SK-N-SH (cell line): Measurements from ENCODE around the gene SLC25A47. TPM values are rescaled to one million over a fixed set of nuclear protein-coding genes. Genes with fewer than 3 reads are reported as not detected.

Experiments used
- CTCF ChIA-PET: fragments of 300-600, 350-600 bp; formaldehyde crosslinking; extraction: SDS; loops from one replicate; lab custom pipeline; 2021; lab: Yijun Ruan, JAX
- POLR2A ChIA-PET: fragments of 350-600 bp; sonication (Branson Sonifier 250); formaldehyde crosslinking; extraction: SDS; loops from one replicate; lab custom pipeline; 2020; ENCODE audit warnings: antibody characterized with exemption, inconsistent platforms; lab: Yijun Ruan, JAX
- DNase-seq: peaks from one replicate; pipeline ENCODE4 v3.0.0; 2012
- H2AFZ ChIP-seq: fragments of 200-600 bp; sonication (generic); 2 replicates; pipeline ENCODE4 v1.8.1; 2016; ENCODE audit warnings: antibody characterized with exemption, mild to moderate bottlenecking, low read depth
- H3F3A ChIP-seq: fragments of 200-600 bp; sonication (generic); replicated peaks from 2 replicates; pipeline ENCODE3; 2016; ENCODE audit warnings: antibody characterized with exemption, mild to moderate bottlenecking; ENCODE audit not compliant: insufficient read depth
- H3K27ac ChIP-seq, 2 experiments: fragments of 200-500 bp in 1 of 2; fragments of 200-600 bp in 1 of 2; sonication (Bioruptor generic) in 1 of 2; sonication (generic), shearing (Covaris generic) in 1 of 2; 2 replicates each; pipeline versions ENCODE4 v1.5.1 to v1.6.1; 2014 to 2016; ENCODE audit warnings: low read depth in 2 of 2, inconsistent platforms in 1 of 2, low read length in 1 of 2, mild to moderate bottlenecking in 1 of 2, mixed read lengths in 1 of 2
- H3K27me3 ChIP-seq: fragments of 200-600 bp; sonication (generic), shearing (Covaris generic); 2 replicates; pipeline ENCODE4 v1.6.1; 2016; ENCODE audit warnings: mixed run types; ENCODE audit not compliant: insufficient read depth
- H3K36me3 ChIP-seq, 2 experiments: fragments of 200-500 bp in 1 of 2; fragments of 200-600 bp in 1 of 2; sonication (Bioruptor generic) in 1 of 2; sonication (generic) in 1 of 2; replicated peaks in 1 of 2; 2 replicates each; pipeline versions ENCODE3 to v1.5.1; 2014 to 2016; ENCODE audit warnings: low read length in 1 of 2, mild to moderate bottlenecking in 1 of 2; ENCODE audit not compliant: insufficient read depth in 2 of 2, control insufficient read depth in 1 of 2
- H3K4me1 ChIP-seq, 2 experiments: fragments of 200-500 bp in 1 of 2; fragments of 200-600 bp in 1 of 2; sonication (Bioruptor generic) in 1 of 2; sonication (generic), shearing (Covaris generic) in 1 of 2; 2 replicates each; pipeline versions ENCODE4 v1.5.1 to v1.6.1; 2014 to 2016; ENCODE audit warnings: low read depth in 1 of 2, low read length in 1 of 2, mixed run types in 1 of 2; ENCODE audit not compliant: insufficient read depth in 2 of 2, control insufficient read depth in 1 of 2
- H3K4me2 ChIP-seq: fragments of 200-600 bp; sonication (generic), shearing (Covaris generic); 2 replicates; pipeline ENCODE4 v1.6.1; 2017; ENCODE audit warnings: mixed run types
- H3K4me3 ChIP-seq, 2 experiments: fragments of 200-500 bp in 1 of 2; fragments of 200-600 bp in 1 of 2; sonication (Bioruptor generic) in 1 of 2; sonication (generic), shearing (Covaris generic) in 1 of 2; 2 replicates each; pipeline versions ENCODE4 v1.5.1 to v1.8.1; 2014 to 2016; ENCODE audit warnings: low read depth in 2 of 2, inconsistent platforms in 1 of 2, low read length in 1 of 2, mild to moderate bottlenecking in 1 of 2, mixed read lengths in 1 of 2, moderate library complexity in 1 of 2
- H3K79me2 ChIP-seq: fragments of 200-600 bp; sonication (generic); 2 replicates; pipeline ENCODE4 v1.8.1; 2017; ENCODE audit warnings: mild to moderate bottlenecking; ENCODE audit not compliant: insufficient read depth
- H3K9ac ChIP-seq: fragments of 200-600 bp; sonication (generic); 2 replicates; pipeline ENCODE4 v1.6.1; 2017; ENCODE audit warnings: mixed run types
- H3K9me2 ChIP-seq: fragments of 200-600 bp; sonication (generic); 2 replicates; pipeline ENCODE4 v1.6.1; 2017; ENCODE audit warnings: mixed run types
- H3K9me3 ChIP-seq: fragments of 200-600 bp; sonication (generic); 2 replicates; pipeline ENCODE4 v1.6.1; 2017; ENCODE audit warnings: mixed run types, mild to moderate bottlenecking, moderate library complexity
- H4K20me1 ChIP-seq: fragments of 200-600 bp; sonication (generic); 2 replicates; pipeline ENCODE4 v1.6.1; 2017; ENCODE audit warnings: mild to moderate bottlenecking, mixed run types; ENCODE audit not compliant: insufficient read depth
- EP300 ChIP-seq, 2 experiments: IDR thresholded peaks; 2 replicates each; pipeline versions ENCODE4 v1.4.0 to v1.6.1; 2012; ENCODE audit warnings: borderline replicate concordance in 1 of 2, low read depth in 1 of 2, low read length in 1 of 2
- FOSL2 ChIP-seq: IDR thresholded peaks from 2 replicates; pipeline ENCODE4 v1.4.0; 2012; ENCODE audit warnings: low read depth, mild to moderate bottlenecking, moderate library complexity, borderline replicate concordance
- FOXM1 ChIP-seq: IDR thresholded peaks from 2 replicates; pipeline ENCODE4 v1.4.0; 2012; ENCODE audit warnings: low read depth, mild to moderate bottlenecking
- GABPA ChIP-seq: IDR thresholded peaks from 2 replicates; pipeline ENCODE4 v1.4.0; 2012; ENCODE audit warnings: low read depth, mild to moderate bottlenecking
- NFIC ChIP-seq: IDR thresholded peaks from 2 replicates; pipeline ENCODE4 v1.4.0; 2012; ENCODE audit warnings: borderline replicate concordance
- NRF1 ChIP-seq: IDR thresholded peaks from 2 replicates; pipeline ENCODE4 v1.6.1; 2012; ENCODE audit warnings: low read depth, mild to moderate bottlenecking, low read length
- SIN3A ChIP-seq: IDR thresholded peaks from 2 replicates; pipeline ENCODE4 v1.6.1; 2012; ENCODE audit warnings: low read depth, mild to moderate bottlenecking, low read length, moderate library complexity, borderline replicate concordance
- YY1 ChIP-seq: IDR thresholded peaks from 2 replicates; pipeline ENCODE4 v1.4.0; 2012; ENCODE audit warnings: low read depth, mild to moderate bottlenecking
- WGBS: methylation state at CpG from one replicate; pipeline ENCODE4 v1.1.6; 2017; ENCODE audit warnings: low lambda C conversion rate; 5-methylcytosine and 5-hydroxymethylcytosine counted together
- polyA plus RNA-seq, 3 experiments: library from polyadenylated mRNA; depleted of rRNA; stranded (reverse); fragments of >200 nt; gene quantifications; 2 replicates each; pipeline ENCODE4 v1.2.3, GENCODE V29; 2012
- TF ChIP-seq, protein P1 (sequence below): IDR thresholded peaks from 2 replicates; pipeline ENCODE4 v1.6.1; 2012; ENCODE audit warnings: mild to moderate bottlenecking, low read depth, low read length, moderate library complexity
- TF ChIP-seq, protein P2 (sequence below): IDR thresholded peaks from 2 replicates; pipeline ENCODE4 v1.4.0; 2012; ENCODE audit warnings: low read depth, borderline replicate concordance
- TF ChIP-seq, protein P3 (sequence below): IDR thresholded peaks from 2 replicates; pipeline ENCODE4; 2012
- TF ChIP-seq, protein P4 (sequence below): IDR thresholded peaks from 2 replicates; pipeline ENCODE4 v1.4.0; 2012; ENCODE audit warnings: low read depth
- TF ChIP-seq, protein P5 (sequence below): IDR thresholded peaks from 2 replicates; pipeline ENCODE4 v1.4.0; 2012; ENCODE audit warnings: low read depth, borderline replicate concordance
- TF ChIP-seq, protein P6 (sequence below): fragments of 200-600 bp; sonication (generic); IDR thresholded peaks from 2 replicates; pipeline ENCODE4 v1.6.1; 2017; ENCODE audit warnings: antibody characterized with exemption, mild to moderate bottlenecking, moderate library complexity

Gene SLC25A47
- polyA plus RNA-seq, 1 of the 3 experiments (the other 2 are of a cell fraction), result not detected

DNA sequence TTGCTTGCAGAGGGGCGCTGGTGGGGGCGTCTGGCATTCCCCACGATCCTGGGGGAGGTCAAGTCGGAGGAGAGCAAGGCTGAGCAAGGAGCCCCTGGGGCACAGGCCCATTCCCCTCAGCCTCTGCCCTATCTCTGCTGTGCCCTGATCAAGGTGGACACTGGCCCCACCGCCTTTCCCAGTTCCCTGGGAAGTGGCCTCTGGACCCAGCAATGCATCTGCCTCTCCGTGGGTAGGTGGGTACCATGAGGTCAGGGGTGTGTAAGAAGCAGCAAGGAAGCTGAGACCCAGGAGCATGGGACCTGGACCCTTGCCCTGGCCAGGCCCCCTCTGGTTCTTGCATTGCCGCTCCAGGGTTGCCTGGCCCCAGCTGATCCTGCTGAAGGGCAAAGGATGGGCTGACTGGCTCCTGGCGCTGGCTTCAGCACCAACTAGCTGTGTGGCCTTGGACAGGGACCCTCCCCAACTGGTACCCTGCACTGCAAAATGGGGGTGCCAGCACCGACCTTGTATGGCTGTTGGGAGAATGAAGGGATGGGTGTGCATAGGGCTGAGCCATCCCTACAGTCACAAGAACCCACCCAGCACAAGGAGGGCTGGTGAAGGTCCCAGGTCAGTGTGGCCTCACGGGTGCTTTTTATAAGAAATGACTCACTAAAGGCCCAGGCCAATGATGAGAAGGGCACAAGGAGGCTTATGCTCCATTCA, 36.5 kb upstream of the SLC25A47 start:
- H2AFZ ChIP-seq, result no peak overlapping the region
- H3K9ac ChIP-seq, result no peak overlapping the region
- POLR2A ChIA-PET, result no interaction called here
- peaks cover 0 to 33% of the 10 kb centered on the region in 2 experiments; a peak in 1 of 4 replicates for H3K4me1 ChIP-seq
- DNase-seq, result no peak
- H4K20me1 ChIP-seq, result 0 out of 2 replicates have a peak, but pooled peaks cover 2% of the 10 kb centered on the region
- no peak overlapping the region for H3K27ac ChIP-seq
- no peak for TF ChIP-seq SIN3A
- TF ChIP-seq, protein P1, sequence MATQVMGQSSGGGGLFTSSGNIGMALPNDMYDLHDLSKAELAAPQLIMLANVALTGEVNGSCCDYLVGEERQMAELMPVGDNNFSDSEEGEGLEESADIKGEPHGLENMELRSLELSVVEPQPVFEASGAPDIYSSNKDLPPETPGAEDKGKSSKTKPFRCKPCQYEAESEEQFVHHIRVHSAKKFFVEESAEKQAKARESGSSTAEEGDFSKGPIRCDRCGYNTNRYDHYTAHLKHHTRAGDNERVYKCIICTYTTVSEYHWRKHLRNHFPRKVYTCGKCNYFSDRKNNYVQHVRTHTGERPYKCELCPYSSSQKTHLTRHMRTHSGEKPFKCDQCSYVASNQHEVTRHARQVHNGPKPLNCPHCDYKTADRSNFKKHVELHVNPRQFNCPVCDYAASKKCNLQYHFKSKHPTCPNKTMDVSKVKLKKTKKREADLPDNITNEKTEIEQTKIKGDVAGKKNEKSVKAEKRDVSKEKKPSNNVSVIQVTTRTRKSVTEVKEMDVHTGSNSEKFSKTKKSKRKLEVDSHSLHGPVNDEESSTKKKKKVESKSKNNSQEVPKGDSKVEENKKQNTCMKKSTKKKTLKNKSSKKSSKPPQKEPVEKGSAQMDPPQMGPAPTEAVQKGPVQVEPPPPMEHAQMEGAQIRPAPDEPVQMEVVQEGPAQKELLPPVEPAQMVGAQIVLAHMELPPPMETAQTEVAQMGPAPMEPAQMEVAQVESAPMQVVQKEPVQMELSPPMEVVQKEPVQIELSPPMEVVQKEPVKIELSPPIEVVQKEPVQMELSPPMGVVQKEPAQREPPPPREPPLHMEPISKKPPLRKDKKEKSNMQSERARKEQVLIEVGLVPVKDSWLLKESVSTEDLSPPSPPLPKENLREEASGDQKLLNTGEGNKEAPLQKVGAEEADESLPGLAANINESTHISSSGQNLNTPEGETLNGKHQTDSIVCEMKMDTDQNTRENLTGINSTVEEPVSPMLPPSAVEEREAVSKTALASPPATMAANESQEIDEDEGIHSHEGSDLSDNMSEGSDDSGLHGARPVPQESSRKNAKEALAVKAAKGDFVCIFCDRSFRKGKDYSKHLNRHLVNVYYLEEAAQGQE, result no peak
- no peak for TF ChIP-seq FOXM1
- no peak for TF ChIP-seq EP300 (IDR thresholded peaks at IDR 0.05; ENCODE audit: borderline replicate concordance in 1 of 2, low read depth in 1 of 2, low read length in 1 of 2)
- TF ChIP-seq, protein P2, sequence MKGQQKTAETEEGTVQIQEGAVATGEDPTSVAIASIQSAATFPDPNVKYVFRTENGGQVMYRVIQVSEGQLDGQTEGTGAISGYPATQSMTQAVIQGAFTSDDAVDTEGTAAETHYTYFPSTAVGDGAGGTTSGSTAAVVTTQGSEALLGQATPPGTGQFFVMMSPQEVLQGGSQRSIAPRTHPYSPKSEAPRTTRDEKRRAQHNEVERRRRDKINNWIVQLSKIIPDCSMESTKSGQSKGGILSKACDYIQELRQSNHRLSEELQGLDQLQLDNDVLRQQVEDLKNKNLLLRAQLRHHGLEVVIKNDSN, result no peak
- TF ChIP-seq, protein P3, sequence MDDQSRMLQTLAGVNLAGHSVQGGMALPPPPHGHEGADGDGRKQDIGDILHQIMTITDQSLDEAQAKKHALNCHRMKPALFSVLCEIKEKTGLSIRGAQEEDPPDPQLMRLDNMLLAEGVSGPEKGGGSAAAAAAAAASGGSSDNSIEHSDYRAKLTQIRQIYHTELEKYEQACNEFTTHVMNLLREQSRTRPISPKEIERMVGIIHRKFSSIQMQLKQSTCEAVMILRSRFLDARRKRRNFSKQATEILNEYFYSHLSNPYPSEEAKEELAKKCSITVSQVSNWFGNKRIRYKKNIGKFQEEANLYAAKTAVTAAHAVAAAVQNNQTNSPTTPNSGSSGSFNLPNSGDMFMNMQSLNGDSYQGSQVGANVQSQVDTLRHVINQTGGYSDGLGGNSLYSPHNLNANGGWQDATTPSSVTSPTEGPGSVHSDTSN, result no peak
- TF ChIP-seq, protein P4, sequence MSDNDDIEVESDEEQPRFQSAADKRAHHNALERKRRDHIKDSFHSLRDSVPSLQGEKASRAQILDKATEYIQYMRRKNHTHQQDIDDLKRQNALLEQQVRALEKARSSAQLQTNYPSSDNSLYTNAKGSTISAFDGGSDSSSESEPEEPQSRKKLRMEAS, result no peak
- TF ChIP-seq NRF1, result no peak
- no peak for TF ChIP-seq FOSL2
- TF ChIP-seq NFIC, result no peak
- no peak for TF ChIP-seq YY1
- TF ChIP-seq, protein P5, sequence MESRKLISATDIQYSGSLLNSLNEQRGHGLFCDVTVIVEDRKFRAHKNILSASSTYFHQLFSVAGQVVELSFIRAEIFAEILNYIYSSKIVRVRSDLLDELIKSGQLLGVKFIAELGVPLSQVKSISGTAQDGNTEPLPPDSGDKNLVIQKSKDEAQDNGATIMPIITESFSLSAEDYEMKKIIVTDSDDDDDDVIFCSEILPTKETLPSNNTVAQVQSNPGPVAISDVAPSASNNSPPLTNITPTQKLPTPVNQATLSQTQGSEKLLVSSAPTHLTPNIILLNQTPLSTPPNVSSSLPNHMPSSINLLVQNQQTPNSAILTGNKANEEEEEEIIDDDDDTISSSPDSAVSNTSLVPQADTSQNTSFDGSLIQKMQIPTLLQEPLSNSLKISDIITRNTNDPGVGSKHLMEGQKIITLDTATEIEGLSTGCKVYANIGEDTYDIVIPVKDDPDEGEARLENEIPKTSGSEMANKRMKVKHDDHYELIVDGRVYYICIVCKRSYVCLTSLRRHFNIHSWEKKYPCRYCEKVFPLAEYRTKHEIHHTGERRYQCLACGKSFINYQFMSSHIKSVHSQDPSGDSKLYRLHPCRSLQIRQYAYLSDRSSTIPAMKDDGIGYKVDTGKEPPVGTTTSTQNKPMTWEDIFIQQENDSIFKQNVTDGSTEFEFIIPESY, result no peak
- TF ChIP-seq, protein P6, sequence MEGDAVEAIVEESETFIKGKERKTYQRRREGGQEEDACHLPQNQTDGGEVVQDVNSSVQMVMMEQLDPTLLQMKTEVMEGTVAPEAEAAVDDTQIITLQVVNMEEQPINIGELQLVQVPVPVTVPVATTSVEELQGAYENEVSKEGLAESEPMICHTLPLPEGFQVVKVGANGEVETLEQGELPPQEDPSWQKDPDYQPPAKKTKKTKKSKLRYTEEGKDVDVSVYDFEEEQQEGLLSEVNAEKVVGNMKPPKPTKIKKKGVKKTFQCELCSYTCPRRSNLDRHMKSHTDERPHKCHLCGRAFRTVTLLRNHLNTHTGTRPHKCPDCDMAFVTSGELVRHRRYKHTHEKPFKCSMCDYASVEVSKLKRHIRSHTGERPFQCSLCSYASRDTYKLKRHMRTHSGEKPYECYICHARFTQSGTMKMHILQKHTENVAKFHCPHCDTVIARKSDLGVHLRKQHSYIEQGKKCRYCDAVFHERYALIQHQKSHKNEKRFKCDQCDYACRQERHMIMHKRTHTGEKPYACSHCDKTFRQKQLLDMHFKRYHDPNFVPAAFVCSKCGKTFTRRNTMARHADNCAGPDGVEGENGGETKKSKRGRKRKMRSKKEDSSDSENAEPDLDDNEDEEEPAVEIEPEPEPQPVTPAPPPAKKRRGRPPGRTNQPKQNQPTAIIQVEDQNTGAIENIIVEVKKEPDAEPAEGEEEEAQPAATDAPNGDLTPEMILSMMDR, result no peak
- TF ChIP-seq GABPA, result no peak
- 93% methylated on average over 7 of the region's 10 CpGs for WGBS
- H3K9me3 ChIP-seq, result no peaks in the 10 kb centered on the region
- no peaks in the 10 kb centered on the region for H3F3A ChIP-seq
- H3K27me3 ChIP-seq, result no peaks in the 10 kb centered on the region
- H3K9me2 ChIP-seq, result no peaks in the 10 kb centered on the region
- no peak overlapping the region for H3K4me3 ChIP-seq
- CTCF ChIA-PET, result interaction anchor here (0.6 to 5.6 kb wide), 19 partner anchors 9 to 459 kb away, joined by 3 to 58 read pairs (median 5); no protein-coding TSS in a partner anchor
- H3K36me3 ChIP-seq, result peaks cover 0 to 11% of the 10 kb centered on the region in 2 experiments
- peaks cover 3% of the 10 kb centered on the region; the same call in 1 of the 2 replicates for H3K79me2 ChIP-seq
- no peak overlapping the region for H3K4me2 ChIP-seq
